GM12874 (cell line): ENCODE data around the gene JAG1.

Experiments used
- TF ChIP-seq, protein P1 (sequence below): IDR thresholded peaks from 2 replicates; pipeline ENCODE4 v1.5.1; 2011; ENCODE audit warnings: low read depth, mild to moderate bottlenecking, control low read depth, low read length, moderate library complexity; ENCODE audit not compliant: insufficient read depth

The JAG1 gene

DNA sequence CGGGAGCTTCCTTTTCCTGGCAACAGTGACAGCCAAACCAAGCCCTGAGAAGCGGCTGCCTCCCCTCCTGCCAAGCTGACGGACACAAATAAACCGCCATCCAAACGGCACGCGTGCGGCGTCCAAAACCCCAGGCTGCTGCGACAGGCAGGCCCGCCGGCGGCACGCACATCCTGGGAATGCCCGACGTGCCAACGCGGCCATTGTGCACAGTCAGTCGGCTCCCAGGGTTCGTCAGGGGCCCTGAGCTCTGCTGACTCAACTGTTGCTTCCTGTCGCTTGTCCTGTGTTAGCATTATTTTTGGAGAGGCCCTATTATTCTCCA lies 6.8 kb downstream of the JAG1 start:
- TF ChIP-seq, protein P1, sequence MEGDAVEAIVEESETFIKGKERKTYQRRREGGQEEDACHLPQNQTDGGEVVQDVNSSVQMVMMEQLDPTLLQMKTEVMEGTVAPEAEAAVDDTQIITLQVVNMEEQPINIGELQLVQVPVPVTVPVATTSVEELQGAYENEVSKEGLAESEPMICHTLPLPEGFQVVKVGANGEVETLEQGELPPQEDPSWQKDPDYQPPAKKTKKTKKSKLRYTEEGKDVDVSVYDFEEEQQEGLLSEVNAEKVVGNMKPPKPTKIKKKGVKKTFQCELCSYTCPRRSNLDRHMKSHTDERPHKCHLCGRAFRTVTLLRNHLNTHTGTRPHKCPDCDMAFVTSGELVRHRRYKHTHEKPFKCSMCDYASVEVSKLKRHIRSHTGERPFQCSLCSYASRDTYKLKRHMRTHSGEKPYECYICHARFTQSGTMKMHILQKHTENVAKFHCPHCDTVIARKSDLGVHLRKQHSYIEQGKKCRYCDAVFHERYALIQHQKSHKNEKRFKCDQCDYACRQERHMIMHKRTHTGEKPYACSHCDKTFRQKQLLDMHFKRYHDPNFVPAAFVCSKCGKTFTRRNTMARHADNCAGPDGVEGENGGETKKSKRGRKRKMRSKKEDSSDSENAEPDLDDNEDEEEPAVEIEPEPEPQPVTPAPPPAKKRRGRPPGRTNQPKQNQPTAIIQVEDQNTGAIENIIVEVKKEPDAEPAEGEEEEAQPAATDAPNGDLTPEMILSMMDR = no peak

GRCh38 chr20:10666221-10667076 lies 7.3 kb downstream of the JAG1 start:
- TF ChIP-seq, protein P1 = no peak

- TF ChIP-seq, protein P1 = no peak
These were observed 8.0 kb downstream of the JAG1 start for GRCh38 chr20:10665791-10666190.

- TF ChIP-seq, protein P1 = no peak
These were observed 8.7 kb downstream of the JAG1 start for GRCh38 chr20:10665027-10665561.

- TF ChIP-seq, protein P1 = no peak
These were observed 10.0 kb downstream of the JAG1 start for GRCh38 chr20:10663756-10664155.

GRCh38 chr20:10662661-10663458 lies 10.9 kb downstream of the JAG1 start:
- TF ChIP-seq, protein P1 = no peak

DNA sequence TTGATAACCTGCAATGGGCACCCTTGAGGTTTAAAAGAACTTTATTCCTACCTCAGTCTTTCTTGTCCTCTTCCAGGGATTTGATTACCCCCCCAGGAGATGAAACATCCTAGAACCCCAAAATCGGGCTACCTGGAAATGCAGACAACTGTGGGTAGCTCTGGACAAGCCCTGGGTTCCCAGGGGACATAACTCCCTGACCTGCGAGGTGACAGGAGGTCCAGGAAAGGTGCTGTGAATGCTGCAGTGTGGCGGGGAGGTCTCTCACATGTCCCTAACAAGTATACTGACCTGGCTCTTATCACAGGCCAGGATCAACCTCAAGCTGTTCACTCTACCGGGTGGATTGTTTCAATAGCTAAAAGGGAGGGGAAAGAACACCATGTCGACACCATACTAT lies 11.6 kb downstream of the JAG1 start:
- TF ChIP-seq, protein P1 = no peak
